Subcutaneous abdominal adipose tissue (tissue), 5 donors: ENCODE data around the gene KIF16B.

Source experiments
- H3K27ac ChIP-seq: one replicate; pipeline ENCODE4 v1.7.0; 2013; ENCODE audit warnings: low read depth, mild to moderate bottlenecking, inconsistent platforms, low read length, moderate library complexity
- H3K27me3 ChIP-seq, 5 donors: one replicate each; pipeline ENCODE4 v1.7.0; 2013; ENCODE audit warnings: low read length in 5 of 5, inconsistent platforms in 1 of 5; ENCODE audit not compliant: control insufficient read depth in 5 of 5, insufficient read depth in 4 of 5
- H3K36me3 ChIP-seq, 5 donors: one replicate each; pipeline ENCODE4 v1.7.0; 2013; ENCODE audit warnings: low read length in 5 of 5; ENCODE audit not compliant: control insufficient read depth in 5 of 5, insufficient read depth in 5 of 5
- H3K4me1 ChIP-seq, 5 donors: one replicate each; pipeline ENCODE4 v1.7.0; 2013; ENCODE audit warnings: low read length in 5 of 5, mild to moderate bottlenecking in 3 of 5, moderate library complexity in 1 of 5; ENCODE audit not compliant: control insufficient read depth in 5 of 5, insufficient read depth in 5 of 5
- H3K4me3 ChIP-seq, 5 donors: one replicate each; pipeline ENCODE4 v1.7.0; 2013; ENCODE audit warnings: low read length in 5 of 5, low read depth in 1 of 5
- H3K9ac ChIP-seq, 5 donors: one replicate each; pipeline ENCODE4 v1.7.0; 2013; ENCODE audit warnings: low read length in 5 of 5, mild to moderate bottlenecking in 4 of 5, moderate library complexity in 3 of 5
- H3K9me3 ChIP-seq, 5 donors: one replicate each; pipeline ENCODE4 v1.7.0; 2013; ENCODE audit warnings: low read length in 5 of 5; ENCODE audit not compliant: control insufficient read depth in 5 of 5
- donor health status: healthy.
- donor health status: healthy.
- donor health status: healthy.
- donor health status: healthy.
- donor health status: healthy.

KIF16B gene

GRCh38 chr20:16541878-16542277 lies 31.4 kb downstream of the KIF16B start:
- no peak overlapping the region for H3K4me3 ChIP-seq
- H3K27ac ChIP-seq = peak overlapping the region; percentile 86
- peaks cover 7 to 58% (median 42%) of the 10 kb centered on the region in 5 donors for H3K4me1 ChIP-seq
- no peaks in the 10 kb centered on the region for H3K9me3 ChIP-seq
- no peaks in the 10 kb centered on the region for H3K36me3 ChIP-seq
- peak overlapping the region in 1 of 5 donors; percentile 15 for H3K9ac ChIP-seq
- no peaks in the 10 kb centered on the region for H3K27me3 ChIP-seq

- Histone ChIP-seq H3K9ac (peak overlapping the region in 1 of 5 donors; percentile 7), H3K27ac (peak overlapping the region; percentile 86), H3K4me3 (no peak overlapping the region), H3K27me3 (no peaks in the 10 kb centered on the region), H3K9me3 (no peaks in the 10 kb centered on the region), H3K36me3 (no peaks in the 10 kb centered on the region), H3K4me1 (peaks cover 7 to 60% (median 46%) of the 10 kb centered on the region in 5 donors)
Measured at GRCh38 chr20:16541226-16541625, 32.0 kb downstream of the KIF16B start.

- Histone ChIP-seq H3K4me1 (peaks cover 7 to 60% (median 46%) of the 10 kb centered on the region in 5 donors), H3K36me3 (no peaks in the 10 kb centered on the region), H3K9ac (no peak overlapping the region), H3K4me3 (no peak overlapping the region), H3K27ac (peak overlapping the region; percentile 79), H3K27me3 (no peaks in the 10 kb centered on the region), H3K9me3 (no peaks in the 10 kb centered on the region)
Measured at GRCh38 chr20:16539280-16540021, 33.8 kb downstream of the KIF16B start.

GRCh38 chr20:16538779-16539178 lies 34.5 kb downstream of the KIF16B start:
- peak overlapping the region; percentile 9 for H3K27ac ChIP-seq
- no peaks in the 10 kb centered on the region for H3K27me3 ChIP-seq
- no peaks in the 10 kb centered on the region for H3K9me3 ChIP-seq
- H3K4me3 ChIP-seq = no peak overlapping the region
- H3K9ac ChIP-seq = no peak overlapping the region
- peaks cover 7 to 54% (median 42%) of the 10 kb centered on the region in 5 donors for H3K4me1 ChIP-seq
- no peaks in the 10 kb centered on the region for H3K36me3 ChIP-seq

- H3K4me1 ChIP-seq = peaks cover 7 to 51% (median 36%) of the 10 kb centered on the region in 5 donors
- H3K36me3 ChIP-seq = no peaks in the 10 kb centered on the region
- no peak overlapping the region for H3K4me3 ChIP-seq
Measured at GRCh38 chr20:16537918-16538317, 35.3 kb downstream of the KIF16B start.

GRCh38 chr20:16537025-16537665 lies 36.1 kb downstream of the KIF16B start:
- H3K9ac ChIP-seq = peak overlapping the region in 3 of 5 donors; percentile 5 to 31 (median 29)
- H3K27me3 ChIP-seq = no peaks in the 10 kb centered on the region
- H3K4me3 ChIP-seq = peak overlapping the region in 1 of 5 donors; percentile 13
- peaks cover 7 to 46% (median 34%) of the 10 kb centered on the region in 5 donors for H3K4me1 ChIP-seq
- no peaks in the 10 kb centered on the region for H3K9me3 ChIP-seq
- H3K36me3 ChIP-seq = no peaks in the 10 kb centered on the region
- H3K27ac ChIP-seq = peak overlapping the region; percentile 33

More at GRCh38 chr20:16537918-16538317, 35.3 kb downstream of the KIF16B start:
- Histone ChIP-seq H3K27me3 (no peaks in the 10 kb centered on the region), H3K9ac (no peak overlapping the region), H3K27ac (peak overlapping the region; percentile 42), H3K9me3 (no peaks in the 10 kb centered on the region)

- H3K4me1 ChIP-seq = peaks cover 7 to 27% (median 26%) of the 10 kb centered on the region in 5 donors
- H3K9ac ChIP-seq = no peak overlapping the region
- H3K4me3 ChIP-seq = no peak overlapping the region
- H3K27me3 ChIP-seq = no peaks in the 10 kb centered on the region
- H3K27ac ChIP-seq = no peak overlapping the region
- no peaks in the 10 kb centered on the region for H3K9me3 ChIP-seq
- no peaks in the 10 kb centered on the region for H3K36me3 ChIP-seq
Measured at GRCh38 chr20:16535277-16535676, 38.0 kb downstream of the KIF16B start.

- H3K27ac ChIP-seq = no peak overlapping the region
- H3K4me3 ChIP-seq = no peak overlapping the region
- peaks cover 7 to 18% (median 15%) of the 10 kb centered on the region in 5 donors for H3K4me1 ChIP-seq
- no peaks in the 10 kb centered on the region for H3K36me3 ChIP-seq
- no peak overlapping the region for H3K9ac ChIP-seq
- no peaks in the 10 kb centered on the region for H3K9me3 ChIP-seq
- no peaks in the 10 kb centered on the region for H3K27me3 ChIP-seq
Measured at GRCh38 chr20:16533502-16533901, 39.7 kb downstream of the KIF16B start.

- peaks cover 0 to 12% (median 3%) of the 10 kb centered on the region in 5 donors for H3K36me3 ChIP-seq
- H3K9ac ChIP-seq = no peak overlapping the region
- no peak overlapping the region for H3K4me3 ChIP-seq
- H3K27ac ChIP-seq = no peak overlapping the region
- H3K9me3 ChIP-seq = no peaks in the 10 kb centered on the region
- H3K4me1 ChIP-seq = peaks cover 0 to 4% (median 0%) of the 10 kb centered on the region in 5 donors
- H3K27me3 ChIP-seq = no peaks in the 10 kb centered on the region
Measured at GRCh38 chr20:16531485-16531884, 41.8 kb downstream of the KIF16B start.

- Histone ChIP-seq H3K27ac (no peak overlapping the region), H3K9me3 (no peaks in the 10 kb centered on the region), H3K27me3 (no peaks in the 10 kb centered on the region), H3K36me3 (peaks cover 0 to 13% (median 5%) of the 10 kb centered on the region in 5 donors), H3K9ac (no peak overlapping the region), H3K4me1 (no peaks in the 10 kb centered on the region), H3K4me3 (no peak overlapping the region)
Measured at GRCh38 chr20:16530201-16530681, 43.0 kb downstream of the KIF16B start.
